Naive thymus-derived CD8-positive, alpha-beta T cell (primary cell): ENCODE data around the gene TAS2R30. TPM values are rescaled to one million over a fixed set of nuclear protein-coding genes. Genes with fewer than 3 reads are reported as not detected.
A peak's percentile ranks its signal among the peaks of the same experiment; 100 is the strongest.
"Not testable (repeated sequence)": the region's sequence is repeated elsewhere in the genome, so short reads cannot be mapped to it uniquely, and the experiment has no call there.

ENCODE experiments used
- ATAC-seq, 2 donors: fragments of 150-1000 bp; cut with Tn5 transposase in 1 of 2; sonication (Bioruptor Pico), chemical (Tn5 transposase) in 1 of 2; 1 replicate in 1 of 2; 2 replicates in 1 of 2; pipeline ENCODE4 v1.10.0; 2021; ENCODE audit warnings: mild to moderate bottlenecking in 2 of 2, moderate library complexity in 2 of 2
- POLR2A ChIA-PET: fragments of 350-600 bp; sonication (Branson Sonifier 250); formaldehyde crosslinking; loops from one replicate; lab custom pipeline; 2021; ENCODE audit warnings: antibody characterized with exemption; lab: Charles Lee
- DNase-seq, 10 donors: peaks; one replicate each; pipeline versions ENCODE4 v3.0.0 to v3.0.0-alpha.2; 2020 to 2022
- H3K27ac Mint-ChIP-seq, 10 donors: one replicate each; pipeline ENCODE4 v1.8.0; 2020 to 2022; ENCODE audit warnings: mild to moderate bottlenecking in 10 of 10, mixed read lengths in 10 of 10, moderate library complexity in 4 of 10, inconsistent platforms in 1 of 10
- H3K27me3 Mint-ChIP-seq, 5 donors: one replicate each; pipeline ENCODE4 v1.8.0; 2021 to 2022; ENCODE audit warnings: mixed read lengths in 5 of 5
- H3K36me3 Mint-ChIP-seq, 3 donors: one replicate each; pipeline ENCODE4 v1.8.0; 2020 to 2022; ENCODE audit warnings: mixed read lengths in 3 of 3, mild to moderate bottlenecking in 2 of 3, inconsistent platforms in 1 of 3
- H3K4me1 Mint-ChIP-seq, 4 donors: one replicate each; pipeline ENCODE4 v1.8.0; 2021 to 2022; ENCODE audit warnings: mixed read lengths in 4 of 4
- H3K4me3 Mint-ChIP-seq, 10 donors: one replicate each; pipeline ENCODE4 v1.8.0; 2020 to 2022; ENCODE audit warnings: mild to moderate bottlenecking in 10 of 10, mixed read lengths in 10 of 10, moderate library complexity in 6 of 10, inconsistent platforms in 1 of 10
- H3K9me3 Mint-ChIP-seq, 9 donors: one replicate each; pipeline ENCODE4 v1.8.0; 2020 to 2022; ENCODE audit warnings: mixed read lengths in 9 of 9, mild to moderate bottlenecking in 3 of 9, inconsistent platforms in 1 of 9, moderate library complexity in 1 of 9
- polyA plus RNA-seq, 3 donors: library from polyadenylated mRNA; unstranded; fragments of 300-500 nt; fragmentation: Illumina TruSeq; gene quantifications; one replicate each; pipeline ENCODE4 v1.2.3, GENCODE V29; 2021
- total RNA-seq, 8 experiments: library from RNA in 2 of 8; stranded (reverse) in 2 of 8; gene quantifications; one replicate each; pipeline ENCODE4 v1.2.3 and lab custom pipeline; 2021 to 2026

The TAS2R30 gene
- total and polyA plus RNA-seq, 5 experiments from 2014 or later = 4.3 to 5.0 TPM; not detected in 3

GRCh38 chr12:11158885-11159444 lies 24.5 kb upstream of the TAS2R30 start:
- ATAC-seq = no peak
- no peak overlapping the region for H3K27ac Mint-ChIP-seq
- peaks cover 0 to 28% (median 10%) of the 10 kb centered on the region in 9 donors for H3K9me3 Mint-ChIP-seq
- H3K4me3 Mint-ChIP-seq = no peak overlapping the region
- no peaks in the 10 kb centered on the region for H3K27me3 Mint-ChIP-seq
- no peak for DNase-seq
- POLR2A ChIA-PET = interaction anchor here (0.8 kb wide), 1 partner anchor 13 kb away, joined by 3 read pairs; no protein-coding TSS in a partner anchor
- H3K36me3 Mint-ChIP-seq = peaks cover 16 to 68% (median 48%) of the 10 kb centered on the region in 3 donors
- peaks cover 16 to 52% (median 40%) of the 10 kb centered on the region in 4 donors for H3K4me1 Mint-ChIP-seq

GRCh38 chr12:11154400-11154925 lies 20.0 kb upstream of the TAS2R30 start:
- POLR2A ChIA-PET = no interaction called here
- Mint-ChIP-seq H3K36me3 (peaks cover 19 to 53% (median 37%) of the 10 kb centered on the region in 3 donors), H3K27me3 (no peaks in the 10 kb centered on the region), H3K9me3 (peaks cover 0 to 37% (median 10%) of the 10 kb centered on the region in 9 donors), H3K4me3 (no peak overlapping the region), H3K4me1 (peaks cover 5 to 26% (median 23%) of the 10 kb centered on the region in 4 donors), H3K27ac (no peak overlapping the region)
- no peak for DNase-seq
- no peak for ATAC-seq

GRCh38 chr12:11152725-11153124 lies 18.3 kb upstream of the TAS2R30 start:
- Mint-ChIP-seq H3K27ac (no peak overlapping the region), H3K4me3 (no peak overlapping the region), H3K27me3 (no peaks in the 10 kb centered on the region), H3K9me3 (peaks cover 0 to 33% (median 10%) of the 10 kb centered on the region in 9 donors), H3K36me3 (peaks cover 19 to 42% (median 35%) of the 10 kb centered on the region in 3 donors), H3K4me1 (peaks cover 5 to 20% (median 14%) of the 10 kb centered on the region in 4 donors)
- ATAC-seq = no peak
- POLR2A ChIA-PET = no interaction called here
- no peak for DNase-seq

- no peak for DNase-seq
- Mint-ChIP-seq H3K4me3 (no peak overlapping the region), H3K27ac (no peak overlapping the region), H3K4me1 (peaks cover 5 to 18% (median 10%) of the 10 kb centered on the region in 4 donors), H3K27me3 (no peaks in the 10 kb centered on the region), H3K9me3 (peaks cover 0 to 26% (median 4%) of the 10 kb centered on the region in 9 donors), H3K36me3 (peaks cover 12 to 38% (median 30%) of the 10 kb centered on the region in 3 donors)
- ATAC-seq = no peak
- POLR2A ChIA-PET = no interaction called here
Observed at GRCh38 chr12:11150832-11151231, 16.4 kb upstream of the TAS2R30 start.

- POLR2A ChIA-PET = no interaction called here
- peaks cover 15 to 22% (median 18%) of the 10 kb centered on the region in 4 donors for H3K4me1 Mint-ChIP-seq
- no peak overlapping the region for H3K4me3 Mint-ChIP-seq
- peaks cover 8 to 45% (median 12%) of the 10 kb centered on the region in 9 donors for H3K9me3 Mint-ChIP-seq
- no peak overlapping the region for H3K27ac Mint-ChIP-seq
- peaks cover 31 to 38% (median 35%) of the 10 kb centered on the region in 3 donors for H3K36me3 Mint-ChIP-seq
- DNase-seq (no peak), ATAC-seq (no peak)
- H3K27me3 Mint-ChIP-seq = no peaks in the 10 kb centered on the region
Observed at GRCh38 chr12:11147420-11147819, 13.0 kb upstream of the TAS2R30 start.

GRCh38 chr12:11144297-11144696 lies 9.9 kb upstream of the TAS2R30 start:
- DNase-seq = no peak
- H3K4me3 Mint-ChIP-seq = no peak overlapping the region
- no peak for ATAC-seq
- peaks cover 32 to 50% (median 41%) of the 10 kb centered on the region in 3 donors for H3K36me3 Mint-ChIP-seq
- H3K9me3 Mint-ChIP-seq = peaks cover 8 to 36% (median 12%) of the 10 kb centered on the region in 9 donors
- no peaks in the 10 kb centered on the region for H3K27me3 Mint-ChIP-seq
- H3K4me1 Mint-ChIP-seq = peaks cover 16 to 36% (median 24%) of the 10 kb centered on the region in 4 donors
- POLR2A ChIA-PET = no interaction called here
- H3K27ac Mint-ChIP-seq = no peak overlapping the region

GRCh38 chr12:11143352-11143751 lies 8.9 kb upstream of the TAS2R30 start:
- peaks cover 32 to 52% (median 42%) of the 10 kb centered on the region in 3 donors for H3K36me3 Mint-ChIP-seq
- H3K4me3 Mint-ChIP-seq = peak overlapping the region in 1 of 10 donors; percentile 15

GRCh38 chr12:11136075-11136474 lies 1.6 kb upstream of the TAS2R30 start:
- peak overlapping the region in 1 of 10 donors; percentile 39 for H3K27ac Mint-ChIP-seq
- no peak for DNase-seq
- peaks cover 16 to 45% (median 39%) of the 10 kb centered on the region in 4 donors for H3K4me1 Mint-ChIP-seq
- H3K9me3 Mint-ChIP-seq = peaks cover 0 to 2% (median 0%) of the 10 kb centered on the region in 9 donors
- ATAC-seq = no peak
- H3K4me3 Mint-ChIP-seq = no peak overlapping the region
- H3K36me3 Mint-ChIP-seq = peaks cover 0 to 30% (median 21%) of the 10 kb centered on the region in 3 donors
- POLR2A ChIA-PET = no interaction called here
- no peaks in the 10 kb centered on the region for H3K27me3 Mint-ChIP-seq

More at GRCh38 chr12:11143352-11143751, 8.9 kb upstream of the TAS2R30 start:
- ATAC-seq = no peak
- Mint-ChIP-seq H3K4me1 (peaks cover 16 to 38% (median 25%) of the 10 kb centered on the region in 4 donors), H3K27ac (no peak overlapping the region), H3K27me3 (no peaks in the 10 kb centered on the region), H3K9me3 (peaks cover 8 to 36% (median 12%) of the 10 kb centered on the region in 9 donors)
- POLR2A ChIA-PET = no interaction called here
- no peak for DNase-seq

GRCh38 chr12:11133816-11134215 lies 628 bp downstream of the TAS2R30 start:
- Mint-ChIP-seq H3K4me3 (no peak overlapping the region), H3K4me1 (peaks cover 18 to 47% (median 39%) of the 10 kb centered on the region in 4 donors), H3K27me3 (no peaks in the 10 kb centered on the region), H3K27ac (peak overlapping the region in 2 of 10 donors; percentile 10 to 33), H3K36me3 (peaks cover 8 to 30% (median 20%) of the 10 kb centered on the region in 3 donors), H3K9me3 (peaks cover 0 to 3% (median 0%) of the 10 kb centered on the region in 9 donors)
- DNase-seq = no peak
- POLR2A ChIA-PET = no interaction called here
- no peak for ATAC-seq

- POLR2A ChIA-PET = no interaction called here
- Mint-ChIP-seq H3K4me3 (no peak overlapping the region), H3K27me3 (no peaks in the 10 kb centered on the region), H3K27ac (peak overlapping the region in 3 of 10 donors; percentile 22 to 33 (median 24)), H3K9me3 (peaks cover 0 to 3% (median 0%) of the 10 kb centered on the region in 9 donors), H3K4me1 (peaks cover 18 to 47% (median 39%) of the 10 kb centered on the region in 4 donors), H3K36me3 (peaks cover 10 to 36% (median 26%) of the 10 kb centered on the region in 3 donors)
- no peak for ATAC-seq
- DNase-seq = no peak
Observed at GRCh38 chr12:11133162-11133561, 1.3 kb downstream of the TAS2R30 start.

- peaks cover 16 to 47% (median 40%) of the 10 kb centered on the region in 3 donors for H3K36me3 Mint-ChIP-seq
- H3K27ac Mint-ChIP-seq = peak overlapping the region in 2 of 10 donors; percentile 14 to 41
- H3K4me1 Mint-ChIP-seq = peaks cover 15 to 37% (median 29%) of the 10 kb centered on the region in 4 donors
- H3K9me3 Mint-ChIP-seq = peaks cover 0 to 12% (median 3%) of the 10 kb centered on the region in 9 donors
- no peak for DNase-seq
- no peak for ATAC-seq
- H3K4me3 Mint-ChIP-seq = no peak overlapping the region
- H3K27me3 Mint-ChIP-seq = no peaks in the 10 kb centered on the region
- POLR2A ChIA-PET = interaction anchor here (1.0 kb wide), 1 partner anchor 40 kb away, joined by 3 read pairs; the partner anchor contains the start of gene SMIM10L1
Observed at GRCh38 chr12:11130999-11131398, 3.4 kb downstream of the TAS2R30 start.

GRCh38 chr12:11130382-11130781 lies 4.1 kb downstream of the TAS2R30 start:
- peaks cover 0 to 13% (median 3%) of the 10 kb centered on the region in 9 donors for H3K9me3 Mint-ChIP-seq
- DNase-seq (no peak), ATAC-seq (no peak)
- no peaks in the 10 kb centered on the region for H3K27me3 Mint-ChIP-seq
- H3K36me3 Mint-ChIP-seq = peaks cover 16 to 47% (median 40%) of the 10 kb centered on the region in 3 donors
- POLR2A ChIA-PET = no interaction called here
- H3K27ac Mint-ChIP-seq = no peak overlapping the region
- H3K4me3 Mint-ChIP-seq = no peak overlapping the region
- H3K4me1 Mint-ChIP-seq = peaks cover 15 to 32% (median 25%) of the 10 kb centered on the region in 4 donors

- POLR2A ChIA-PET, ATAC-seq, DNase-seq, H3K4me3 Mint-ChIP-seq, H3K27ac Mint-ChIP-seq, H3K27me3 Mint-ChIP-seq: not testable (repeated sequence)
- H3K36me3 Mint-ChIP-seq = peaks cover 64 to 96% (median 81%) of the 10 kb centered on the region in 3 donors
- peaks cover 23 to 90% (median 59%) of the 10 kb centered on the region in 9 donors for H3K9me3 Mint-ChIP-seq
- H3K4me1 Mint-ChIP-seq = peaks cover 39 to 75% (median 66%) of the 10 kb centered on the region in 4 donors
Observed at GRCh38 chr12:11114130-11114529, 20.3 kb downstream of the TAS2R30 start.
